CD4-positive, CD25-positive, alpha-beta regulatory T cell (primary cell): ENCODE results near the gene COX10. TPM values are rescaled to one million over a fixed set of nuclear protein-coding genes. Genes with fewer than 3 reads are reported as not detected.

Experiments used
- ATAC-seq, 2 donors: fragments of 150-1000 bp; cut with Tn5 transposase; one replicate each; pipeline ENCODE4 v1.10.0; 2021; ENCODE audit warnings: low read depth in 2 of 2, moderate number of reproducible peaks in 2 of 2, moderate library complexity in 1 of 2
- DNase-seq, 3 donors: peaks; one replicate each; pipeline versions ENCODE4 v3.0.0 to v3.0.0-alpha.2; 2012 to 2022; ENCODE audit warnings: mixed read lengths in 1 of 3
- H3K27ac ChIP-seq: one replicate; pipeline ENCODE4 v1.7.0; 2013; ENCODE audit warnings: mild to moderate bottlenecking, low read length; ENCODE audit not compliant: insufficient read depth, poor library complexity, severe bottlenecking
- H3K27me3 ChIP-seq: one replicate; pipeline ENCODE4 v1.7.0; 2013; ENCODE audit warnings: low read length; ENCODE audit not compliant: control insufficient read depth, insufficient read depth
- H3K36me3 ChIP-seq: one replicate; pipeline ENCODE4 v1.7.0; 2013; ENCODE audit warnings: mild to moderate bottlenecking, low read length, moderate library complexity; ENCODE audit not compliant: control insufficient read depth, insufficient read depth
- H3K4me1 ChIP-seq: 2 replicates; pipeline ENCODE4 v1.7.0; 2013; ENCODE audit warnings: mild to moderate bottlenecking, low read length; ENCODE audit not compliant: insufficient read depth, control insufficient read depth, poor library complexity, severe bottlenecking
- H3K4me3 ChIP-seq: one replicate; pipeline ENCODE4 v1.7.0; 2013; ENCODE audit warnings: low read depth, mild to moderate bottlenecking, low read length, moderate library complexity
- H3K9me3 ChIP-seq, 2 experiments: 1 replicate in 1 of 2; 2 replicates in 1 of 2; pipeline ENCODE4 v1.7.0; 2013; ENCODE audit warnings: low read length in 2 of 2, mild to moderate bottlenecking in 1 of 2, moderate library complexity in 1 of 2; ENCODE audit not compliant: control insufficient read depth in 2 of 2
- H3K27ac Mint-ChIP-seq, 3 donors: one replicate each; pipeline ENCODE4 v1.8.0; 2020 to 2022; ENCODE audit warnings: mild to moderate bottlenecking in 3 of 3, mixed read lengths in 3 of 3, moderate library complexity in 2 of 3
- H3K27me3 Mint-ChIP-seq: one replicate; pipeline ENCODE4 v1.8.0; 2022; ENCODE audit warnings: mild to moderate bottlenecking, mixed read lengths
- H3K36me3 Mint-ChIP-seq: one replicate; pipeline ENCODE4 v1.8.0; 2020; ENCODE audit warnings: mixed read lengths
- H3K4me1 Mint-ChIP-seq, 4 donors: one replicate each; pipeline ENCODE4 v1.8.0; 2020 to 2022; ENCODE audit warnings: mixed read lengths in 4 of 4, mild to moderate bottlenecking in 1 of 4
- H3K4me3 Mint-ChIP-seq, 4 donors: one replicate each; pipeline ENCODE4 v1.8.0; 2020 to 2022; ENCODE audit warnings: mild to moderate bottlenecking in 4 of 4, mixed read lengths in 4 of 4, moderate library complexity in 3 of 4
- H3K9me3 Mint-ChIP-seq, 7 donors: one replicate each; pipeline ENCODE4 v1.8.0; 2020 to 2022; ENCODE audit warnings: mixed read lengths in 7 of 7, mild to moderate bottlenecking in 3 of 7, moderate library complexity in 2 of 7
- polyA plus RNA-seq, 4 donors: library from polyadenylated mRNA; unstranded; fragments of 300-500 nt; fragmentation: Illumina TruSeq; gene quantifications; one replicate each; pipeline ENCODE4 v1.2.3, GENCODE V29; 2021
- total RNA-seq: library from RNA; stranded (reverse); gene quantifications from one replicate; pipeline ENCODE4 v1.2.3, GENCODE V29; 2022

The COX10 gene
- total and polyA plus RNA-seq, 5 donors from 2014 or later: 21.6 to 32.5 (median 27.3) TPM

- Histone ChIP-seq H3K27ac (no peak overlapping the region), H3K4me3 (no peak overlapping the region), H3K9me3 (no peaks in the 10 kb centered on the region), H3K36me3 (no peaks in the 10 kb centered on the region), H3K27me3 (no peaks in the 10 kb centered on the region), H3K4me1 (peaks cover 9% of the 10 kb centered on the region)
- peaks cover 8 to 48% (median 40%) of the 10 kb centered on the region in 4 donors for H3K4me1 Mint-ChIP-seq
- peaks cover 0 to 2% (median 0%) of the 10 kb centered on the region in 7 donors for H3K9me3 Mint-ChIP-seq
- H3K36me3 Mint-ChIP-seq: peaks cover 16% of the 10 kb centered on the region
- ATAC-seq (no peak), DNase-seq (no peak)
- H3K4me3 Mint-ChIP-seq: no peak overlapping the region
- no peaks in the 10 kb centered on the region for H3K27me3 Mint-ChIP-seq
- H3K27ac Mint-ChIP-seq: peak overlapping the region in 1 of 3 donors; percentile 82
Observed at GRCh38 chr17:14042411-14042810, 26.9 kb upstream of the COX10 start.

- H3K27ac Mint-ChIP-seq: peak overlapping the region in 1 of 3 donors; percentile 28
- no peaks in the 10 kb centered on the region for H3K9me3 Mint-ChIP-seq
Observed at GRCh38 chr17:14044702-14045101, 24.6 kb upstream of the COX10 start.

GRCh38 chr17:14046978-14047377, 22.3 kb upstream of the COX10 start:
- H3K9me3 ChIP-seq: no peaks in the 10 kb centered on the region
- H3K27ac ChIP-seq: no peak overlapping the region
- H3K27ac Mint-ChIP-seq: no peak overlapping the region
- H3K4me3 ChIP-seq: no peak overlapping the region
- DNase-seq: no peak
- H3K4me3 Mint-ChIP-seq: no peak overlapping the region
- ATAC-seq: no peak
- no peaks in the 10 kb centered on the region for H3K27me3 ChIP-seq
- H3K4me1 ChIP-seq: peaks cover 4% of the 10 kb centered on the region
- H3K36me3 Mint-ChIP-seq: peaks cover 11% of the 10 kb centered on the region
- peaks cover 0 to 2% (median 0%) of the 10 kb centered on the region in 7 donors for H3K9me3 Mint-ChIP-seq
- H3K4me1 Mint-ChIP-seq: peaks cover 12 to 38% (median 30%) of the 10 kb centered on the region in 4 donors
- H3K27me3 Mint-ChIP-seq: no peaks in the 10 kb centered on the region
- H3K36me3 ChIP-seq: peaks cover 9% of the 10 kb centered on the region

More at GRCh38 chr17:14044702-14045101, 24.6 kb upstream of the COX10 start:
- H3K9me3 ChIP-seq: no peaks in the 10 kb centered on the region
- no peaks in the 10 kb centered on the region for H3K27me3 ChIP-seq
- no peak for ATAC-seq
- no peak overlapping the region for H3K4me3 Mint-ChIP-seq
- H3K36me3 ChIP-seq: no peaks in the 10 kb centered on the region
- no peak overlapping the region for H3K27ac ChIP-seq
- H3K4me1 ChIP-seq: peaks cover 4% of the 10 kb centered on the region
- H3K27me3 Mint-ChIP-seq: no peaks in the 10 kb centered on the region
- H3K4me3 ChIP-seq: no peak overlapping the region
- H3K36me3 Mint-ChIP-seq: peaks cover 16% of the 10 kb centered on the region
- peak in 1 of 3 donors; percentile 40 for DNase-seq
- H3K4me1 Mint-ChIP-seq: peaks cover 12 to 43% (median 33%) of the 10 kb centered on the region in 4 donors

DNA sequence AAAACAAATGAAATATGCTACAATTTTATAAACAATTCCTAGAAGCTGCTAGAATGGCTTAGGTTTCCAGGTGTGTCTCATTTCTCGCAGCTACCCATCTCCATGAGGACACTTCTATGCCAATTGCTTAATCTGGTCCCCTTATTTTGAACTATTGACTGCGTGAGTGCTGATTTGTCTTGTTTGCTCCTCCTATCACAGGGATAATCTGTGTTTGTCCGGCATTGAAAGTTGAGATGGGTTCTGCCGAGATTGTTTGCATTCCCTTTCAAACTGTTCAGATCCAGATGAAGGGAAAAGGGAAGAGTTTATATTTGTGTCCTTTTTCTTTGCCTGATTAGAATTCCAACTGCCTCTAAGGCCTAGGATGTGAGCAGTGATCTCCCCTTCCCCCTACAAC, 21.7 kb upstream of the COX10 start:
- no peak overlapping the region for H3K4me3 Mint-ChIP-seq

GRCh38 chr17:14048169-14048568, 21.1 kb upstream of the COX10 start:
- peak in 1 of 3 donors; percentile 13 for DNase-seq
- Histone ChIP-seq H3K27me3 (no peaks in the 10 kb centered on the region), H3K4me3 (no peak overlapping the region), H3K27ac (no peak overlapping the region), H3K9me3 (no peaks in the 10 kb centered on the region), H3K4me1 (peaks cover 4% of the 10 kb centered on the region), H3K36me3 (peaks cover 9% of the 10 kb centered on the region)
- Mint-ChIP-seq H3K27ac (peak overlapping the region in 1 of 3 donors; percentile 54), H3K36me3 (peaks cover 6% of the 10 kb centered on the region), H3K4me3 (no peak overlapping the region), H3K9me3 (peaks cover 0 to 2% (median 0%) of the 10 kb centered on the region in 7 donors), H3K4me1 (peaks cover 12 to 45% (median 26%) of the 10 kb centered on the region in 4 donors), H3K27me3 (no peaks in the 10 kb centered on the region)
- no peak for ATAC-seq

More for the DNA sequence above, 21.7 kb upstream of the COX10 start:
- H3K27ac Mint-ChIP-seq: peak overlapping the region in 2 of 3 donors; percentile 13 to 54
- H3K9me3 Mint-ChIP-seq: peaks cover 0 to 2% (median 0%) of the 10 kb centered on the region in 7 donors
- Histone ChIP-seq H3K4me1 (peaks cover 4% of the 10 kb centered on the region), H3K27ac (no peak overlapping the region), H3K36me3 (peaks cover 9% of the 10 kb centered on the region), H3K27me3 (no peaks in the 10 kb centered on the region), H3K9me3 (no peaks in the 10 kb centered on the region), H3K4me3 (no peak overlapping the region)
- H3K4me1 Mint-ChIP-seq: peaks cover 12 to 39% (median 26%) of the 10 kb centered on the region in 4 donors
- H3K27me3 Mint-ChIP-seq: no peaks in the 10 kb centered on the region
- DNase-seq: no peak
- no peak for ATAC-seq
- H3K36me3 Mint-ChIP-seq: peaks cover 6% of the 10 kb centered on the region

DNA sequence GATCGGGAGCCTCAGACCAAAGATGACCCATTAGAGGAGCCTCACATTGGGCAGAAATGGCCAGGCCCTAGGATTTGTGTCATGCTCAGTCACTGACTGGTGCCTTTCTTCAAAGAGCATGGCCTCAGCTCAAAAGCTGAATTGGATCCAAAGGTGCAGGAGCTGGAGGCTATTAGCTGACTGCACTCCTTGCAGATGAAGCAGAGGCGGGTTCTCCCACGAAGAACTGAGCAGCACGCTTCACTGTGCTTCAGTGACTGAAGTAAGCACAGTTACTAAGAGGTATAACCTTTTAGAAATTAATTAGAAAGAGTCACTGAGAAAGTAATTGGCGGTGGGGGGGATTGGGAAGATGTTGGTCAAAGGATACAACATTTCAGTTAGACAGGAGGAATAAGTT, 18.7 kb upstream of the COX10 start:
- H3K27ac Mint-ChIP-seq: no peak overlapping the region

DNA sequence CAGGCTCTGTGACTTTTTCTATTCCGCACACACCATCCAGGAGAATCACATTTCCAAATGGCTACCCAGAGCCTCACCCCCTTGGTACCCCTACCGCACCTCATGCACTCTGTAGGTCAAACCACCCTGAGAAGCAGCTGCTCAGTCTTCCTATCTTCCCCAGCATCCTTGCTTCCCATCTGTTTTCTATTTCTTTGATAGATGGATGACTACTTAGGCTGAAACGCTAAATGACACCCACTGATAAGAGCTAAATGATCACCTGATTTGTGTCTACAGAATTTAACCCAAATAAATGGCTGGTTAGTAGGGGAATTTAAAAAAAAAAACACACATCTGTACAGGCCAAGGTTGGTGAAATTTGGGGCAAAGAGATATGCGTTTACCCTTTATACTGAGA, 17.6 kb upstream of the COX10 start:
- ATAC-seq (no peak), DNase-seq (no peak)
- H3K4me1 Mint-ChIP-seq: peaks cover 10 to 42% (median 14%) of the 10 kb centered on the region in 4 donors
- peaks cover 0 to 2% (median 0%) of the 10 kb centered on the region in 7 donors for H3K9me3 Mint-ChIP-seq
- Histone ChIP-seq H3K27ac (no peak overlapping the region), H3K27me3 (no peaks in the 10 kb centered on the region), H3K4me3 (no peak overlapping the region), H3K36me3 (peaks cover 17% of the 10 kb centered on the region), H3K4me1 (no peaks in the 10 kb centered on the region), H3K9me3 (no peaks in the 10 kb centered on the region)
- H3K4me3 Mint-ChIP-seq: no peak overlapping the region
- H3K27me3 Mint-ChIP-seq: no peaks in the 10 kb centered on the region
- H3K27ac Mint-ChIP-seq: no peak overlapping the region
- peaks cover 19% of the 10 kb centered on the region for H3K36me3 Mint-ChIP-seq

More for the DNA sequence above, 18.7 kb upstream of the COX10 start:
- H3K27me3 ChIP-seq: no peaks in the 10 kb centered on the region
- H3K27ac ChIP-seq: no peak overlapping the region
- DNase-seq: no peak
- H3K4me3 ChIP-seq: no peak overlapping the region
- H3K27me3 Mint-ChIP-seq: no peaks in the 10 kb centered on the region
- peaks cover 13% of the 10 kb centered on the region for H3K36me3 Mint-ChIP-seq
- H3K4me3 Mint-ChIP-seq: no peak overlapping the region
- peaks cover 0 to 2% (median 0%) of the 10 kb centered on the region in 7 donors for H3K9me3 Mint-ChIP-seq
- peaks cover 10 to 40% (median 14%) of the 10 kb centered on the region in 4 donors for H3K4me1 Mint-ChIP-seq
- no peaks in the 10 kb centered on the region for H3K9me3 ChIP-seq
- ATAC-seq: no peak
- H3K36me3 ChIP-seq: peaks cover 9% of the 10 kb centered on the region
- H3K4me1 ChIP-seq: no peaks in the 10 kb centered on the region
